Omental fat pad (tissue), 4 donors: ENCODE results near the gene FBN2. TPM values are rescaled to one million over a fixed set of nuclear protein-coding genes. Genes with fewer than 3 reads are reported as not detected.

Source experiments
- ATAC-seq: fragments of 150-250 bp; one replicate; pipeline ENCODE4 v1.9.1; 2016; ENCODE audit warnings: mild to moderate bottlenecking, moderate library complexity; ENCODE audit not compliant: low FRiP score
- DNase-seq: peaks from one replicate; pipeline ENCODE4 v3.0.0-alpha.2; 2019; ENCODE audit warnings: low spot score
- small RNA-seq: library from RNA; depleted of rRNA; stranded (forward); fragments of <200 nt; gene quantifications from one replicate; pipeline ENCODE3, GENCODE V24; 2016
- total RNA-seq, 4 donors: library from RNA; depleted of rRNA; stranded (reverse); fragments of >200 nt; gene quantifications; one replicate each; pipeline ENCODE4 v1.1.0, GENCODE V29; 2016
- TF ChIP-seq, protein P1 (sequence below), 3 donors: fragments of 450-650 bp; IDR thresholded peaks; one replicate each; pipeline ENCODE4 v1.5.1; 2016 to 2017; ENCODE audit warnings: antibody characterized with exemption in 3 of 3, mild to moderate bottlenecking in 3 of 3, moderate library complexity in 2 of 3

Gene FBN2
- total RNA-seq, 4 donors from 2014 or later = 0.56 to 3.2 (median 0.79) TPM

GRCh38 chr5:128212191-128212806, 325.7 kb downstream of the FBN2 start:
- no peak for ATAC-seq
- TF ChIP-seq, protein P1, sequence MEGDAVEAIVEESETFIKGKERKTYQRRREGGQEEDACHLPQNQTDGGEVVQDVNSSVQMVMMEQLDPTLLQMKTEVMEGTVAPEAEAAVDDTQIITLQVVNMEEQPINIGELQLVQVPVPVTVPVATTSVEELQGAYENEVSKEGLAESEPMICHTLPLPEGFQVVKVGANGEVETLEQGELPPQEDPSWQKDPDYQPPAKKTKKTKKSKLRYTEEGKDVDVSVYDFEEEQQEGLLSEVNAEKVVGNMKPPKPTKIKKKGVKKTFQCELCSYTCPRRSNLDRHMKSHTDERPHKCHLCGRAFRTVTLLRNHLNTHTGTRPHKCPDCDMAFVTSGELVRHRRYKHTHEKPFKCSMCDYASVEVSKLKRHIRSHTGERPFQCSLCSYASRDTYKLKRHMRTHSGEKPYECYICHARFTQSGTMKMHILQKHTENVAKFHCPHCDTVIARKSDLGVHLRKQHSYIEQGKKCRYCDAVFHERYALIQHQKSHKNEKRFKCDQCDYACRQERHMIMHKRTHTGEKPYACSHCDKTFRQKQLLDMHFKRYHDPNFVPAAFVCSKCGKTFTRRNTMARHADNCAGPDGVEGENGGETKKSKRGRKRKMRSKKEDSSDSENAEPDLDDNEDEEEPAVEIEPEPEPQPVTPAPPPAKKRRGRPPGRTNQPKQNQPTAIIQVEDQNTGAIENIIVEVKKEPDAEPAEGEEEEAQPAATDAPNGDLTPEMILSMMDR (IDR thresholded peaks at IDR 0.05) = no peak

DNA sequence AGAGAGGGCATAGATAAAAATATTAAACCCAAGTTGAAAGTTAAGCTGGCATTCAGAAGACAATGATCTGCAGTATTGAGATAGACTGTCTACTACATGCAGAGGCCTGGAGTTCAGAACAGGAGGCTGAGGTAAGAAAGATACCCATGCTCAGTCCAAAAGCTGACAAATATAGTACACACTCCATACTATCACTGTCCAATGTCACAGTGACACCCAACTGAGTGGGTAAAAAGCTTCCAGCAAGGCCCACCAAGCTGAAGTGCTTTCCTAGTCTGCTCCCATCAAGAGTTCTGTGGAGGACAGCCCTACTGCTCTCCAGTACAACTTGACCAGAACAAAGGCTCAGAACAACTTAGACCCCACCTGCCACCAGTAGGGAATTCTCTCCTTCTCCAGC, 329.6 kb downstream of the FBN2 start:
- no peak for DNase-seq
- ATAC-seq = no peak
- TF ChIP-seq, protein P1 (IDR thresholded peaks at IDR 0.05) = no peak

More at GRCh38 chr5:128212191-128212806, 325.7 kb downstream of the FBN2 start:
- DNase-seq = no peak

Small RNAs within 50 kb of the gene (small RNA-seq; reads per million reads assigned to genes)
- not detected for gene RF00019
